B cell (primary cell): Measurements from ENCODE around the gene IFI16. TPM values are rescaled to one million over a fixed set of nuclear protein-coding genes. Genes with fewer than 3 reads are reported as not detected.
A peak's percentile ranks its signal among the peaks of the same experiment; 100 is the strongest.

Experiments used
- ATAC-seq: fragments of 200-7000 bp; cut with Tn5 transposase; one replicate; pipeline ENCODE4 v1.10.0; 2021; ENCODE audit warnings: low read depth, mild to moderate bottlenecking, moderate number of reproducible peaks, moderate library complexity
- CTCF ChIA-PET: fragments of 350-600 bp; sonication (Branson Sonifier 250); formaldehyde crosslinking; loops from one replicate; lab custom pipeline; 2021; ENCODE audit warnings: antibody characterized with exemption, inconsistent platforms; lab: Charles Lee
- POLR2A ChIA-PET: fragments of 350-600 bp; sonication (Branson Sonifier 250); formaldehyde crosslinking; loops from one replicate; lab custom pipeline; 2021; ENCODE audit warnings: antibody characterized with exemption; lab: Charles Lee
- DNase-seq: peaks from one replicate; pipeline ENCODE4 v3.0.0; 2013
- H2AFZ ChIP-seq: 2 replicates; pipeline ENCODE4 v1.6.1; 2012; ENCODE audit warnings: mild to moderate bottlenecking, low read depth, low read length; ENCODE audit not compliant: insufficient read depth, poor library complexity, severe bottlenecking
- H3K27ac ChIP-seq, 2 donors: 1 replicate in 1 of 2; 2 replicates in 1 of 2; pipeline ENCODE4 v1.5.1; 2012 to 2013; ENCODE audit warnings: low read length in 2 of 2, mild to moderate bottlenecking in 2 of 2, moderate library complexity in 1 of 2
- H3K27me3 ChIP-seq, 4 experiments: fragments of 200-600 bp in 1 of 4; sonication (generic) in 1 of 4; replicated peaks in 1 of 4; 1 replicate in 2 of 4; 2 replicates in 2 of 4; pipeline versions ENCODE4 v1.6.1 to v1.7.0; 2013 to 2016; ENCODE audit warnings: low read length in 3 of 4, mild to moderate bottlenecking in 2 of 4, mixed read lengths in 1 of 4, moderate library complexity in 1 of 4; ENCODE audit not compliant: insufficient read depth in 4 of 4, control insufficient read depth in 3 of 4; ENCODE audit errors: control extremely low read depth in 1 of 4
- H3K36me3 ChIP-seq, 2 experiments: replicated peaks in 1 of 2; 1 replicate in 1 of 2; 2 replicates in 1 of 2; pipeline versions ENCODE4 v1.6.1 to v1.7.1; 2013; ENCODE audit warnings: low read length in 1 of 2; ENCODE audit not compliant: insufficient read depth in 2 of 2, control insufficient read depth in 1 of 2; ENCODE audit errors: control extremely low read depth in 1 of 2, extremely low read depth in 1 of 2
- H3K4me1 ChIP-seq, 2 donors: fragments of 200-600 bp in 1 of 2; sonication (generic) in 1 of 2; 1 replicate in 1 of 2; 2 replicates in 1 of 2; pipeline versions ENCODE4 v1.5.1 to v1.6.1; 2013 to 2017; ENCODE audit warnings: low read length in 2 of 2; ENCODE audit not compliant: control insufficient read depth in 2 of 2, insufficient read depth in 2 of 2
- H3K4me2 ChIP-seq: replicated peaks from 2 replicates; pipeline ENCODE3; 2012; ENCODE audit warnings: mild to moderate bottlenecking, low read depth, low read length; ENCODE audit not compliant: poor library complexity, severe bottlenecking
- H3K4me3 ChIP-seq, 5 experiments: fragments of 200-600 bp in 1 of 5; sonication (generic) in 1 of 5; 1 replicate in 3 of 5; 2 replicates in 2 of 5; pipeline versions ENCODE4 v1.5.1 to v1.7.0; 2011 to 2016; ENCODE audit warnings: low read length in 4 of 5, mild to moderate bottlenecking in 4 of 5, low read depth in 2 of 5, control low read depth in 1 of 5, moderate library complexity in 1 of 5; ENCODE audit not compliant: insufficient read depth in 1 of 5; ENCODE audit errors: control extremely low read depth in 1 of 5, extremely low read depth in 1 of 5
- H3K79me2 ChIP-seq: fragments of 200-600 bp; sonication (generic); one replicate; pipeline ENCODE4 v1.6.0; 2016; ENCODE audit warnings: low read length; ENCODE audit not compliant: control insufficient read depth, insufficient read depth
- H3K9ac ChIP-seq: fragments of 200-600 bp; sonication (generic); 2 replicates; pipeline ENCODE4 v1.6.1; 2017; ENCODE audit warnings: mild to moderate bottlenecking, low read length, moderate library complexity
- H3K9me3 ChIP-seq, 3 donors: one replicate each; pipeline versions ENCODE4 v1.6.1 to v1.7.1; 2013; ENCODE audit warnings: low read length in 2 of 3; ENCODE audit not compliant: control insufficient read depth in 2 of 3, insufficient read depth in 1 of 3; ENCODE audit errors: control extremely low read depth in 1 of 3
- H4K20me1 ChIP-seq: 2 replicates; pipeline ENCODE4 v1.6.0; 2012; ENCODE audit warnings: mild to moderate bottlenecking, low read length; ENCODE audit not compliant: insufficient read depth, control insufficient read depth, poor library complexity, severe bottlenecking
- H3K27ac Mint-ChIP-seq: one replicate; pipeline ENCODE4 v1.8.0; 2021; ENCODE audit warnings: mixed read lengths
- H3K27me3 Mint-ChIP-seq: one replicate; pipeline ENCODE4 v1.8.0; 2021; ENCODE audit warnings: mixed read lengths
- H3K4me1 Mint-ChIP-seq: one replicate; pipeline ENCODE4 v1.8.0; 2021; ENCODE audit warnings: mixed read lengths
- H3K4me3 Mint-ChIP-seq: one replicate; pipeline ENCODE4 v1.8.0; 2021; ENCODE audit warnings: mixed read lengths
- H3K9me3 Mint-ChIP-seq: one replicate; pipeline ENCODE4 v1.8.0; 2022; ENCODE audit warnings: mixed read lengths; ENCODE audit not compliant: insufficient read depth
- CTCF ChIP-seq: fragments of 200-600 bp; IDR thresholded peaks from one replicate; pipeline ENCODE4 v1.8.0; 2022; ENCODE audit warnings: antibody characterized with exemption, mild to moderate bottlenecking
- EZH2 ChIP-seq: IDR thresholded peaks from 2 replicates; pipeline ENCODE4 v1.6.1; 2012; ENCODE audit warnings: borderline replicate concordance, low read depth, mild to moderate bottlenecking, moderate library complexity, low read length; ENCODE audit not compliant: insufficient read depth, poor library complexity, severe bottlenecking
- WGBS: methylation state at CpG from one replicate; pipeline ENCODE4 v1.1.5; 2013; ENCODE audit warnings: missing lambda C conversion rate; ENCODE audit not compliant: insufficient coverage; 5-methylcytosine and 5-hydroxymethylcytosine counted together
- intact Hi-C: fragments of 100-400 bp; cut with micrococcal nuclease; formaldehyde crosslinking; loops from one replicate; pipeline ENCODE4 v1.10.0; 2022
- polyA plus RNA-seq: library from polyadenylated mRNA; depleted of rRNA; stranded (reverse); fragments of >200 nt; gene quantifications from 2 replicates; pipeline ENCODE4 v1.2.3, GENCODE V29; 2012
- total RNA-seq, 2 donors: library from RNA; stranded (reverse); fragments of 120-200 nt in 1 of 2; gene quantifications; 1 replicate in 1 of 2; 2 replicates in 1 of 2; pipeline versions ENCODE4 v1.2.3 to v1.2.4, GENCODE V29; 2013 to 2022

IFI16 gene
- total and polyA plus RNA-seq, 2 donors (not counting 1 experiment from before 2014, with no cell fraction given), result 89.0 to 176 TPM

GRCh38 chr1:159030311-159030710 lies 20.6 kb downstream of the IFI16 start:
- ChIA-PET CTCF (interaction anchor here (1.0 to 1.6 kb wide), 3 partner anchors 11 to 41 kb away, joined by 3 to 5 read pairs (median 4); no protein-coding TSS in a partner anchor), POLR2A (no interaction called here)
- H3K9ac ChIP-seq, result no peak overlapping the region
- no peaks in the 10 kb centered on the region for H3K27me3 Mint-ChIP-seq
- no peak overlapping the region for H3K27ac Mint-ChIP-seq
- no peak overlapping the region for H3K4me2 ChIP-seq
- peaks cover 60% of the 10 kb centered on the region for H4K20me1 ChIP-seq
- peaks cover 22 to 87% of the 10 kb centered on the region in 2 experiments for H3K36me3 ChIP-seq
- no peak overlapping the region for H3K4me3 ChIP-seq
- TF ChIP-seq CTCF (no peak), EZH2 (no peak)
- no peak overlapping the region for H3K4me3 Mint-ChIP-seq
- H3K79me2 ChIP-seq, result peaks cover 100% of the 10 kb centered on the region
- peaks cover 0 to 6% (median 1%) of the 10 kb centered on the region in 3 donors for H3K9me3 ChIP-seq
- H3K27me3 ChIP-seq, result no peaks in the 10 kb centered on the region
- H3K4me1 Mint-ChIP-seq, result peaks cover 65% of the 10 kb centered on the region
- intact Hi-C loops, result no loop called here
- H2AFZ ChIP-seq, result no peak overlapping the region
- peaks cover 13 to 34% of the 10 kb centered on the region in 2 donors for H3K4me1 ChIP-seq
- no peak for ATAC-seq
- H3K9me3 Mint-ChIP-seq, result peaks cover 2% of the 10 kb centered on the region
- H3K27ac ChIP-seq, result peak overlapping the region in 1 of 2 donors; percentile 68
- no peak for DNase-seq
- 91% methylated on average over 1 of the region's 1 CpG for WGBS

- Mint-ChIP-seq H3K4me1 (peaks cover 59% of the 10 kb centered on the region), H3K4me3 (no peak overlapping the region), H3K9me3 (peaks cover 2% of the 10 kb centered on the region), H3K27ac (no peak overlapping the region), H3K27me3 (no peaks in the 10 kb centered on the region)
- Histone ChIP-seq H3K27ac (peak overlapping the region in 1 of 2 donors; percentile 68), H3K9me3 (peaks cover 0 to 6% (median 1%) of the 10 kb centered on the region in 3 donors), H3K4me2 (no peak overlapping the region), H3K4me1 (peaks cover 13 to 28% of the 10 kb centered on the region in 2 donors), H2AFZ (no peak overlapping the region), H3K79me2 (peaks cover 100% of the 10 kb centered on the region), H3K27me3 (no peaks in the 10 kb centered on the region), H3K4me3 (no peak overlapping the region), H3K36me3 (peaks cover 26 to 87% of the 10 kb centered on the region in 2 experiments), H4K20me1 (peaks cover 66% of the 10 kb centered on the region), H3K9ac (no peak overlapping the region)
- DNase-seq, result no peak
- ChIA-PET CTCF (interaction anchor here (1.0 to 1.6 kb wide), 3 partner anchors 11 to 41 kb away, joined by 3 to 5 read pairs (median 4); no protein-coding TSS in a partner anchor), POLR2A (interaction anchor here (0.9 kb wide), 1 partner anchor 22 kb away, joined by 3 read pairs; the partner anchor contains the start of gene IFI16)
- intact Hi-C loops, result no loop called here
- 98% methylated on average over 3 of the region's 3 CpGs for WGBS
- no peak for ATAC-seq
- no peak for TF ChIP-seq CTCF
- no peak for TF ChIP-seq EZH2
These were observed 21.3 kb downstream of the IFI16 start for GRCh38 chr1:159030877-159031447.
